ENCODE results near the gene SASH1. TPM values are rescaled to one million over a fixed set of nuclear protein-coding genes. Genes with fewer than 3 reads are reported as not detected.

The SASH1 gene
- total RNA-seq, 1 experiment from 2014 or later, result 6.6 TPM

DNA sequence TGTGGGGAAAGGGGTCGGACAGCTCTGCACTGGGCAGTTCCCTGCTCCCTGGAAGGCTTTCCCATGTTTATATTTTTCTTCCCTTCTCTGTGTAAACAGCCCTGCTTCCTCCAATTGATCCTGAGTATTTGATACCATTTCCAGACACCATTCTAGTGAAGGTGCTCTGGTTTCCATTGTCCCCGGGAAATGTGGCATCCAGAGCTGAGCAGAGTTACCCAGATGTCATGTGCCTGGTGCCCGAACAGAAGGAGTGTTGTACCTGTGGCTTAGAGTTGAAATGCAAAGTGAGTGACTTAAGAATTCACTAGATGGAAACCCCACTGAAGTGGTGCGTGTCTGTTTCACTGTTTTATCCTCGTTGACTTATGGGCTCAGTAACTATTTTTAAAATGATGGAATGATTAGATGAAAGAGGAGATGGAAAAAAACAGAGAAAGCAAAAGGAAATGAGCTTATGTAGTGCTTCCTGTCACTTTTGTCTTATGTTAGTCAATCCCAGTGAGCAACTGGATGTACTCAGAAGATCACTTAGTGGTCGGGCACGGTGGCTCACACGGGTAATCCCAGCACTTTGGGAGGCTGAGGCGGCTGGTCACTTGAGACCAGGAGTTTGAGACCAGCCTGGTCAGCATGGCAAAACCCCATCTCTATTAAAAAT lies 83.8 kb downstream of the SASH1 start:
- intact Hi-C loops (cut with micrococcal nuclease; ENCODE audit: unreplicated experiment) (no loop called here), in situ Hi-C loops (cut with HindIII; ENCODE audit: low pct_unique_long_range_greater_than_20kb, low sequenced_read_pairs) (no loop called here)
- TF ChIP-seq TCF7L2 (IDR thresholded peaks at IDR 0.05; ENCODE audit: low read depth, low read length) (no peak), SIN3A (IDR thresholded peaks at IDR 0.05; ENCODE audit: borderline replicate concordance, insufficient read depth, low read depth, low read length) (no peak), POLR2AphosphoS5 (IDR thresholded peaks at IDR 0.05; ENCODE audit: low read depth, low read length) (no peak)
- TF ChIP-seq, protein P1, sequence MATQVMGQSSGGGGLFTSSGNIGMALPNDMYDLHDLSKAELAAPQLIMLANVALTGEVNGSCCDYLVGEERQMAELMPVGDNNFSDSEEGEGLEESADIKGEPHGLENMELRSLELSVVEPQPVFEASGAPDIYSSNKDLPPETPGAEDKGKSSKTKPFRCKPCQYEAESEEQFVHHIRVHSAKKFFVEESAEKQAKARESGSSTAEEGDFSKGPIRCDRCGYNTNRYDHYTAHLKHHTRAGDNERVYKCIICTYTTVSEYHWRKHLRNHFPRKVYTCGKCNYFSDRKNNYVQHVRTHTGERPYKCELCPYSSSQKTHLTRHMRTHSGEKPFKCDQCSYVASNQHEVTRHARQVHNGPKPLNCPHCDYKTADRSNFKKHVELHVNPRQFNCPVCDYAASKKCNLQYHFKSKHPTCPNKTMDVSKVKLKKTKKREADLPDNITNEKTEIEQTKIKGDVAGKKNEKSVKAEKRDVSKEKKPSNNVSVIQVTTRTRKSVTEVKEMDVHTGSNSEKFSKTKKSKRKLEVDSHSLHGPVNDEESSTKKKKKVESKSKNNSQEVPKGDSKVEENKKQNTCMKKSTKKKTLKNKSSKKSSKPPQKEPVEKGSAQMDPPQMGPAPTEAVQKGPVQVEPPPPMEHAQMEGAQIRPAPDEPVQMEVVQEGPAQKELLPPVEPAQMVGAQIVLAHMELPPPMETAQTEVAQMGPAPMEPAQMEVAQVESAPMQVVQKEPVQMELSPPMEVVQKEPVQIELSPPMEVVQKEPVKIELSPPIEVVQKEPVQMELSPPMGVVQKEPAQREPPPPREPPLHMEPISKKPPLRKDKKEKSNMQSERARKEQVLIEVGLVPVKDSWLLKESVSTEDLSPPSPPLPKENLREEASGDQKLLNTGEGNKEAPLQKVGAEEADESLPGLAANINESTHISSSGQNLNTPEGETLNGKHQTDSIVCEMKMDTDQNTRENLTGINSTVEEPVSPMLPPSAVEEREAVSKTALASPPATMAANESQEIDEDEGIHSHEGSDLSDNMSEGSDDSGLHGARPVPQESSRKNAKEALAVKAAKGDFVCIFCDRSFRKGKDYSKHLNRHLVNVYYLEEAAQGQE (IDR thresholded peaks at IDR 0.05; ENCODE audit: insufficient read depth in 1 of 2, low read depth in 2 of 2, low read length in 1 of 2), result no peak
- TF ChIP-seq, protein P2, sequence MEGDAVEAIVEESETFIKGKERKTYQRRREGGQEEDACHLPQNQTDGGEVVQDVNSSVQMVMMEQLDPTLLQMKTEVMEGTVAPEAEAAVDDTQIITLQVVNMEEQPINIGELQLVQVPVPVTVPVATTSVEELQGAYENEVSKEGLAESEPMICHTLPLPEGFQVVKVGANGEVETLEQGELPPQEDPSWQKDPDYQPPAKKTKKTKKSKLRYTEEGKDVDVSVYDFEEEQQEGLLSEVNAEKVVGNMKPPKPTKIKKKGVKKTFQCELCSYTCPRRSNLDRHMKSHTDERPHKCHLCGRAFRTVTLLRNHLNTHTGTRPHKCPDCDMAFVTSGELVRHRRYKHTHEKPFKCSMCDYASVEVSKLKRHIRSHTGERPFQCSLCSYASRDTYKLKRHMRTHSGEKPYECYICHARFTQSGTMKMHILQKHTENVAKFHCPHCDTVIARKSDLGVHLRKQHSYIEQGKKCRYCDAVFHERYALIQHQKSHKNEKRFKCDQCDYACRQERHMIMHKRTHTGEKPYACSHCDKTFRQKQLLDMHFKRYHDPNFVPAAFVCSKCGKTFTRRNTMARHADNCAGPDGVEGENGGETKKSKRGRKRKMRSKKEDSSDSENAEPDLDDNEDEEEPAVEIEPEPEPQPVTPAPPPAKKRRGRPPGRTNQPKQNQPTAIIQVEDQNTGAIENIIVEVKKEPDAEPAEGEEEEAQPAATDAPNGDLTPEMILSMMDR (IDR thresholded peaks at IDR 0.05), result no peak
- Histone ChIP-seq H3K27ac (ENCODE audit: low read length) (no peak overlapping the region), H3K4me3 (ENCODE audit: low read depth in 2 of 2, low read length in 2 of 2) (no peak overlapping the region), H3K36me3 (ENCODE audit: control insufficient read depth, insufficient read depth, low read length) (no peaks in the 10 kb centered on the region), H3K4me1 (ENCODE audit: control insufficient read depth, insufficient read depth, low read length) (no peaks in the 10 kb centered on the region), H3K27me3 (ENCODE audit: control insufficient read depth, insufficient read depth, low read length) (no peaks in the 10 kb centered on the region), H3K9me3 (ENCODE audit: control insufficient read depth, insufficient read depth, low read depth, low read length) (no peaks in the 10 kb centered on the region)
- CTCF ChIA-PET, result no interaction called here
- ATAC-seq (no peak), DNase-seq (ENCODE audit: low read depth, low spot score) (no peak)
- POLR2A ChIA-PET, result no interaction called here
- BruUV-seq (replicated peaks), result no TSS peak

DNA sequence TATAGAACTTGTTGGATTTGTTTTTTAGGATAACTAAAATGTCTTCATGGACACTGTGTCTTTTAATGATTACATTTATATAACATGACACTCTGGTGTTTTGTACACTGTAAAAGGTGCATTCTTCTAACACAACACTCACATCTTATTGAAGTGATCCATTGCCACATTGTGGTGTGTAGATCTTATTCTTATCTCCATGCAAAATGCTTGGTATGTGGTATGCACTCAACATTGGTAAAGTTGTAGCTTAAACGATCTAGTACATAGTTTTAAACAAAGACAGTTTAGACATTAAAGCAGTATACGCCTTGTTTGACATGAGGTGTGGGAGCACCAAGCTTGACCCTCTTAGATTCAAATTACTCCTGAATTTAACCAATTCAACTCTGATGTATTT lies 84.7 kb downstream of the SASH1 start:
- no peaks in the 10 kb centered on the region for H3K9me3 ChIP-seq (ENCODE audit: control insufficient read depth, insufficient read depth, low read depth, low read length)
- H3K27ac ChIP-seq (ENCODE audit: low read length), result no peak overlapping the region

More for the DNA sequence above, 84.7 kb downstream of the SASH1 start:
- BruUV-seq (replicated peaks), result no TSS peak
- no peak for ATAC-seq
- intact Hi-C loops (cut with micrococcal nuclease; ENCODE audit: unreplicated experiment) (no loop called here), in situ Hi-C loops (cut with HindIII; ENCODE audit: low pct_unique_long_range_greater_than_20kb, low sequenced_read_pairs) (no loop called here)
- no peaks in the 10 kb centered on the region for H3K36me3 ChIP-seq (ENCODE audit: control insufficient read depth, insufficient read depth, low read length)
- no peak overlapping the region for H3K4me3 ChIP-seq (ENCODE audit: low read depth in 2 of 2, low read length in 2 of 2)
- H3K27me3 ChIP-seq (ENCODE audit: control insufficient read depth, insufficient read depth, low read length), result no peaks in the 10 kb centered on the region
- TF ChIP-seq TCF7L2 (IDR thresholded peaks at IDR 0.05; ENCODE audit: low read depth, low read length) (no peak), SIN3A (IDR thresholded peaks at IDR 0.05; ENCODE audit: borderline replicate concordance, insufficient read depth, low read depth, low read length) (no peak), POLR2AphosphoS5 (IDR thresholded peaks at IDR 0.05; ENCODE audit: low read depth, low read length) (no peak)
- TF ChIP-seq, protein P1 (IDR thresholded peaks at IDR 0.05; ENCODE audit: insufficient read depth in 1 of 2, low read depth in 2 of 2, low read length in 1 of 2), result no peak
- CTCF ChIA-PET, result no interaction called here
- POLR2A ChIA-PET, result no interaction called here
- no peaks in the 10 kb centered on the region for H3K4me1 ChIP-seq (ENCODE audit: control insufficient read depth, insufficient read depth, low read length)
- no peak for DNase-seq (ENCODE audit: low read depth, low spot score)
